ENCODE measurements around the gene LHFPL5. TPM values are rescaled to one million over a fixed set of nuclear protein-coding genes. Genes with fewer than 3 reads are reported as not detected.

LHFPL5 gene
- total RNA-seq, 1 experiment from 2014 or later: not detected

DNA sequence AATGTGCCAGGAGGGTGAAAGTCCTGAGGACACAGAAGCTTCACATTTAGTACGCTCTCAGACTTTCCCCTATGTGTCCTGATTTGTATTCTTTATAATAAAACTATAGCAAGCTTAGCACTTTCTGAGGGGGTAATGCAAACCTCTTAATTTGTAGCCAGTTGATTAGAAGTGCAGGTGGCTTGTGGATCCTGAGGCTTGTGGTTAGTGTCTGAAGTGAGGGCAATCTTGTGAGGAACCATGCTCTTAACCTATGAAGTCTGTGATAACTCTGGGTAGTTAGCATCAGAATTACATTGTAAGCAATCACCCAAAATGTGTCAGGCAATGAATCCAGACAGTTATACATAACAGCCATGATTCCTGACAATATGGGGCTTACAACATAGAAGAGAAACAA, 51.1 kb downstream of the LHFPL5 start:
- no peak for DNase-seq (ENCODE audit: low read depth)

DNA sequence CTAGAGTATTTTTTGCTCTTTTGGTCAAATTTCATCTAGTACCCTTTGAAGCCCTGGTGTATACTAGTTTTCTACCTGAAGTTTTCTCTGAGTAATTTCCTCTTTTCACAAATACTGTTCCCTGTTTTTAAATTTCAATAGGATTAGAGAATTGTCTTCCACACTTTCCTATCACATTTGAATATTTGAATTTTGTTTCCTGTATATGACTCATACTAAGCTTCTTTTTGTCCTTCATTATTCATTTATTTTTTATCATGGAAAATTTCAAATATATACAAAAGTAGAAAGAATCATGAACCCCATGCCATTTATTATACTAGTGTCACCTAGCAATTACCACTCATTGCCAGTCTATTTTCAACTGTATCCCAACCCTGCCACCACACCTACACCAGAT, 52.7 kb downstream of the LHFPL5 start:
- no peak for DNase-seq (ENCODE audit: low read depth)

- no peak for DNase-seq (ENCODE audit: low read depth)
Measured at GRCh38 chr6:35859367-35859766, 54.2 kb downstream of the LHFPL5 start.

Other genes with a start within 250 kb of the LHFPL5 start
- gene FKBP5, start 116.4 kb upstream of the LHFPL5 start, total RNA-seq (2014; rRNA removed; shearing (Covaris generic)): under 0.01 and 0.10 TPM in 2 replicates
- not detected in 2 replicates for gene ARMC12, start 68.3 kb upstream of the LHFPL5 start, total RNA-seq (2014; rRNA removed; shearing (Covaris generic))
- not detected in 2 replicates for gene CLPSL2, start 28.8 kb upstream of the LHFPL5 start, total RNA-seq (2014; rRNA removed; shearing (Covaris generic))
- not detected in 2 replicates for gene CLPSL1, start 24.3 kb upstream of the LHFPL5 start, total RNA-seq (2014; rRNA removed; shearing (Covaris generic))
- not detected in 2 replicates for gene CLPS, start 8.0 kb upstream of the LHFPL5 start, total RNA-seq (2014; rRNA removed; shearing (Covaris generic))
- gene SRPK1, start 115.7 kb downstream of the LHFPL5 start, total RNA-seq (2014; rRNA removed; shearing (Covaris generic)): 62.6 and 64.4 TPM in 2 replicates
- gene SLC26A8, start 219.3 kb downstream of the LHFPL5 start, total RNA-seq (2014; rRNA removed; shearing (Covaris generic)): not detected in 2 replicates
- 54.5 and 62.5 TPM in 2 replicates for gene MAPK14, start 222.5 kb downstream of the LHFPL5 start, total RNA-seq (2014; rRNA removed; shearing (Covaris generic))